ENCODE data around the gene SLC25A22. TPM values are rescaled to one million over a fixed set of nuclear protein-coding genes. Genes with fewer than 3 reads are reported as not detected.

Gene SLC25A22
- total and polyA plus RNA-seq, 9 of the 15 experiments (the other 6 are each of a cell fraction or from before 2014, with no cell fraction given), result 0.41 to 55.4 (median 11.4) TPM

GRCh38 chr11:763073-763463, 35.0 kb downstream of the SLC25A22 start:
- in situ Hi-C loops (cut with MboI), result no loop called here
- CTCF ChIA-PET (ENCODE audit: low intra/inter-chr PET ratio), result no interaction called here

More at GRCh38 chr11:763073-763463, 35.0 kb downstream of the SLC25A22 start:
- no peaks in the 10 kb centered on the region for H3K9me3 ChIP-seq (replicated peaks; ENCODE audit: control insufficient read depth, insufficient read depth, low read depth, low read length)
- no peaks in the 10 kb centered on the region for H3K27me3 ChIP-seq (ENCODE audit: control insufficient read depth in 2 of 2, insufficient read depth in 2 of 2, low read length in 2 of 2)
- no peak overlapping the region for H3K4me2 ChIP-seq (ENCODE audit: insufficient read depth, low read length)
- no peak overlapping the region for H3K9ac ChIP-seq (ENCODE audit: insufficient read depth in 1 of 2, low read depth in 2 of 2, low read length in 2 of 2)
- intact Hi-C loops (cut with micrococcal nuclease), result no loop called here
- no peak overlapping the region for H2AFZ ChIP-seq (ENCODE audit: low read depth, low read length)
- 67% methylated on average over 7 of the region's 24 CpGs for WGBS (ENCODE audit: insufficient coverage, low coverage, missing lambda C conversion rate)
- H3K27ac ChIP-seq (ENCODE audit: extremely low read depth, low read depth, low read length), result 0 out of 3 replicates have a peak overlapping the region, but pooled peaks have one; percentile 40
- FAIRE-seq, result no peak
- peaks cover 94% of the 10 kb centered on the region for H3K36me3 ChIP-seq (ENCODE audit: control insufficient read depth, insufficient read depth, low read length)
- H4K20me1 ChIP-seq (replicated peaks; ENCODE audit: control insufficient read depth, insufficient read depth, low read length), result peaks cover 36% of the 10 kb centered on the region
- H3K4me3 ChIP-seq, result no peak overlapping the region
- peaks cover 3% of the 10 kb centered on the region; the same call in 1 of the 3 replicates for H3K79me2 ChIP-seq (ENCODE audit: control insufficient read depth, insufficient read depth, low read length)
- TF ChIP-seq, protein P1, sequence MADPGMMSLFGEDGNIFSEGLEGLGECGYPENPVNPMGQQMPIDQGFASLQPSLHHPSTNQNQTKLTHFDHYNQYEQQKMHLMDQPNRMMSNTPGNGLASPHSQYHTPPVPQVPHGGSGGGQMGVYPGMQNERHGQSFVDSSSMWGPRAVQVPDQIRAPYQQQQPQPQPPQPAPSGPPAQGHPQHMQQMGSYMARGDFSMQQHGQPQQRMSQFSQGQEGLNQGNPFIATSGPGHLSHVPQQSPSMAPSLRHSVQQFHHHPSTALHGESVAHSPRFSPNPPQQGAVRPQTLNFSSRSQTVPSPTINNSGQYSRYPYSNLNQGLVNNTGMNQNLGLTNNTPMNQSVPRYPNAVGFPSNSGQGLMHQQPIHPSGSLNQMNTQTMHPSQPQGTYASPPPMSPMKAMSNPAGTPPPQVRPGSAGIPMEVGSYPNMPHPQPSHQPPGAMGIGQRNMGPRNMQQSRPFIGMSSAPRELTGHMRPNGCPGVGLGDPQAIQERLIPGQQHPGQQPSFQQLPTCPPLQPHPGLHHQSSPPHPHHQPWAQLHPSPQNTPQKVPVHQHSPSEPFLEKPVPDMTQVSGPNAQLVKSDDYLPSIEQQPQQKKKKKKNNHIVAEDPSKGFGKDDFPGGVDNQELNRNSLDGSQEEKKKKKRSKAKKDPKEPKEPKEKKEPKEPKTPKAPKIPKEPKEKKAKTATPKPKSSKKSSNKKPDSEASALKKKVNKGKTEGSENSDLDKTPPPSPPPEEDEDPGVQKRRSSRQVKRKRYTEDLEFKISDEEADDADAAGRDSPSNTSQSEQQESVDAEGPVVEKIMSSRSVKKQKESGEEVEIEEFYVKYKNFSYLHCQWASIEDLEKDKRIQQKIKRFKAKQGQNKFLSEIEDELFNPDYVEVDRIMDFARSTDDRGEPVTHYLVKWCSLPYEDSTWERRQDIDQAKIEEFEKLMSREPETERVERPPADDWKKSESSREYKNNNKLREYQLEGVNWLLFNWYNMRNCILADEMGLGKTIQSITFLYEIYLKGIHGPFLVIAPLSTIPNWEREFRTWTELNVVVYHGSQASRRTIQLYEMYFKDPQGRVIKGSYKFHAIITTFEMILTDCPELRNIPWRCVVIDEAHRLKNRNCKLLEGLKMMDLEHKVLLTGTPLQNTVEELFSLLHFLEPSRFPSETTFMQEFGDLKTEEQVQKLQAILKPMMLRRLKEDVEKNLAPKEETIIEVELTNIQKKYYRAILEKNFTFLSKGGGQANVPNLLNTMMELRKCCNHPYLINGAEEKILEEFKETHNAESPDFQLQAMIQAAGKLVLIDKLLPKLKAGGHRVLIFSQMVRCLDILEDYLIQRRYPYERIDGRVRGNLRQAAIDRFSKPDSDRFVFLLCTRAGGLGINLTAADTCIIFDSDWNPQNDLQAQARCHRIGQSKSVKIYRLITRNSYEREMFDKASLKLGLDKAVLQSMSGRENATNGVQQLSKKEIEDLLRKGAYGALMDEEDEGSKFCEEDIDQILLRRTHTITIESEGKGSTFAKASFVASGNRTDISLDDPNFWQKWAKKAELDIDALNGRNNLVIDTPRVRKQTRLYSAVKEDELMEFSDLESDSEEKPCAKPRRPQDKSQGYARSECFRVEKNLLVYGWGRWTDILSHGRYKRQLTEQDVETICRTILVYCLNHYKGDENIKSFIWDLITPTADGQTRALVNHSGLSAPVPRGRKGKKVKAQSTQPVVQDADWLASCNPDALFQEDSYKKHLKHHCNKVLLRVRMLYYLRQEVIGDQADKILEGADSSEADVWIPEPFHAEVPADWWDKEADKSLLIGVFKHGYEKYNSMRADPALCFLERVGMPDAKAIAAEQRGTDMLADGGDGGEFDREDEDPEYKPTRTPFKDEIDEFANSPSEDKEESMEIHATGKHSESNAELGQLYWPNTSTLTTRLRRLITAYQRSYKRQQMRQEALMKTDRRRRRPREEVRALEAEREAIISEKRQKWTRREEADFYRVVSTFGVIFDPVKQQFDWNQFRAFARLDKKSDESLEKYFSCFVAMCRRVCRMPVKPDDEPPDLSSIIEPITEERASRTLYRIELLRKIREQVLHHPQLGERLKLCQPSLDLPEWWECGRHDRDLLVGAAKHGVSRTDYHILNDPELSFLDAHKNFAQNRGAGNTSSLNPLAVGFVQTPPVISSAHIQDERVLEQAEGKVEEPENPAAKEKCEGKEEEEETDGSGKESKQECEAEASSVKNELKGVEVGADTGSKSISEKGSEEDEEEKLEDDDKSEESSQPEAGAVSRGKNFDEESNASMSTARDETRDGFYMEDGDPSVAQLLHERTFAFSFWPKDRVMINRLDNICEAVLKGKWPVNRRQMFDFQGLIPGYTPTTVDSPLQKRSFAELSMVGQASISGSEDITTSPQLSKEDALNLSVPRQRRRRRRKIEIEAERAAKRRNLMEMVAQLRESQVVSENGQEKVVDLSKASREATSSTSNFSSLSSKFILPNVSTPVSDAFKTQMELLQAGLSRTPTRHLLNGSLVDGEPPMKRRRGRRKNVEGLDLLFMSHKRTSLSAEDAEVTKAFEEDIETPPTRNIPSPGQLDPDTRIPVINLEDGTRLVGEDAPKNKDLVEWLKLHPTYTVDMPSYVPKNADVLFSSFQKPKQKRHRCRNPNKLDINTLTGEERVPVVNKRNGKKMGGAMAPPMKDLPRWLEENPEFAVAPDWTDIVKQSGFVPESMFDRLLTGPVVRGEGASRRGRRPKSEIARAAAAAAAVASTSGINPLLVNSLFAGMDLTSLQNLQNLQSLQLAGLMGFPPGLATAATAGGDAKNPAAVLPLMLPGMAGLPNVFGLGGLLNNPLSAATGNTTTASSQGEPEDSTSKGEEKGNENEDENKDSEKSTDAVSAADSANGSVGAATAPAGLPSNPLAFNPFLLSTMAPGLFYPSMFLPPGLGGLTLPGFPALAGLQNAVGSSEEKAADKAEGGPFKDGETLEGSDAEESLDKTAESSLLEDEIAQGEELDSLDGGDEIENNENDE (IDR thresholded peaks at IDR 0.05; ENCODE audit: low read depth, low read length), result peak; percentile 45
- TF ChIP-seq CC2D1A (IDR thresholded peaks at IDR 0.05) (no peak), HNRNPL (IDR thresholded peaks at IDR 0.05; ENCODE audit: low read depth, low read length) (0 out of 2 replicates have a peak, but pooled peaks have one; percentile 16), EGR1 (conservative IDR thresholded peaks at IDR 0.05) (0 out of 2 replicates have a peak, but pooled peaks have one; percentile 15), MAZ (CRISPR knock-in tag; conservative IDR thresholded peaks at IDR 0.05 in 1 of 2, IDR thresholded peaks at IDR 0.05 in 1 of 2) (peak in 1 of 2 experiments; percentile 58; a peak in 1 of 4 replicates)
- TF ChIP-seq, protein P2, sequence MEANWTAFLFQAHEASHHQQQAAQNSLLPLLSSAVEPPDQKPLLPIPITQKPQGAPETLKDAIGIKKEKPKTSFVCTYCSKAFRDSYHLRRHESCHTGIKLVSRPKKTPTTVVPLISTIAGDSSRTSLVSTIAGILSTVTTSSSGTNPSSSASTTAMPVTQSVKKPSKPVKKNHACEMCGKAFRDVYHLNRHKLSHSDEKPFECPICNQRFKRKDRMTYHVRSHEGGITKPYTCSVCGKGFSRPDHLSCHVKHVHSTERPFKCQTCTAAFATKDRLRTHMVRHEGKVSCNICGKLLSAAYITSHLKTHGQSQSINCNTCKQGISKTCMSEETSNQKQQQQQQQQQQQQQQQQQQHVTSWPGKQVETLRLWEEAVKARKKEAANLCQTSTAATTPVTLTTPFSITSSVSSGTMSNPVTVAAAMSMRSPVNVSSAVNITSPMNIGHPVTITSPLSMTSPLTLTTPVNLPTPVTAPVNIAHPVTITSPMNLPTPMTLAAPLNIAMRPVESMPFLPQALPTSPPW (CRISPR knock-in tag; IDR thresholded peaks at IDR 0.05), result peak; percentile 90
- POLR2A ChIA-PET, result interaction anchor here (0.7 to 10.4 kb wide), 12 partner anchors 8 to 214 kb away, joined by 3 to 88 read pairs (median 4); partner anchors contain the start of genes DEAF1, TALDO1 and TMEM80
- peak; percentile 54 to 73 (median 68) for DNase-seq (ENCODE audit: extremely low read depth in 1 of 4, low spot score in 3 of 4)
- peak; percentile 28 for ATAC-seq
- no TSS peak for BruUV-seq (replicated peaks)
- H3K9me1 ChIP-seq (ENCODE audit: control insufficient read depth, insufficient read depth, low read length), result peaks cover 6% of the 10 kb centered on the region
- peaks cover 8 to 35% of the 10 kb centered on the region in 2 experiments; a peak in 4 of 5 replicates for H3K4me1 ChIP-seq (replicated peaks in 1 of 2; ENCODE audit: control insufficient read depth in 2 of 2, insufficient read depth in 2 of 2, low read length in 2 of 2)

All from K562 (cell line).